VCaP (cell line): ENCODE data around the gene SLC39A2.

Experiments
- H3K27ac ChIP-seq: fragments of 450-650 bp; 2 replicates; pipeline ENCODE4 v1.5.1; 2017
- TF ChIP-seq, protein P1 (sequence below): fragments of 450-650 bp; conservative IDR thresholded peaks from 2 replicates; pipeline ENCODE4 v1.5.1; 2017; ENCODE audit warnings: mild to moderate bottlenecking, moderate library complexity

SLC39A2 gene

DNA sequence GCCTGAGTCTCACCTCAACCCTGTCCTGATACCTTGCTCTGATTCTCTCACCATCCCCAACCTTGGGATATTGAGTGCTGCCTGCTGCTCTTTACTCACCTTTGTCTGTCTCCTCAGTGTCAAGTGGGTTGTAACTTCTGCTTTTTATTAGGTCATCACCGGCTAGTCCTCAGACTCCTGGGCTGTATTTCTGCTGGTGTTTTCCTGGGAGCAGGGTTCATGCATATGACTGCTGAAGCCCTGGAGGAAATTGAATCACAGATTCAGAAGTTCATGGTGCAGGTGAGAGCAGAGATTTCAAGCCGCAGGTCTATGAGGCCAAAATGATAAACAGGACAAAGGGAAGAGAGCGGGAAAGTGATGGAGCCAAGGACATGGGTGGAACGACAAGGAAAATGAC, 498 bp downstream of the SLC39A2 start:
- TF ChIP-seq, protein P1, sequence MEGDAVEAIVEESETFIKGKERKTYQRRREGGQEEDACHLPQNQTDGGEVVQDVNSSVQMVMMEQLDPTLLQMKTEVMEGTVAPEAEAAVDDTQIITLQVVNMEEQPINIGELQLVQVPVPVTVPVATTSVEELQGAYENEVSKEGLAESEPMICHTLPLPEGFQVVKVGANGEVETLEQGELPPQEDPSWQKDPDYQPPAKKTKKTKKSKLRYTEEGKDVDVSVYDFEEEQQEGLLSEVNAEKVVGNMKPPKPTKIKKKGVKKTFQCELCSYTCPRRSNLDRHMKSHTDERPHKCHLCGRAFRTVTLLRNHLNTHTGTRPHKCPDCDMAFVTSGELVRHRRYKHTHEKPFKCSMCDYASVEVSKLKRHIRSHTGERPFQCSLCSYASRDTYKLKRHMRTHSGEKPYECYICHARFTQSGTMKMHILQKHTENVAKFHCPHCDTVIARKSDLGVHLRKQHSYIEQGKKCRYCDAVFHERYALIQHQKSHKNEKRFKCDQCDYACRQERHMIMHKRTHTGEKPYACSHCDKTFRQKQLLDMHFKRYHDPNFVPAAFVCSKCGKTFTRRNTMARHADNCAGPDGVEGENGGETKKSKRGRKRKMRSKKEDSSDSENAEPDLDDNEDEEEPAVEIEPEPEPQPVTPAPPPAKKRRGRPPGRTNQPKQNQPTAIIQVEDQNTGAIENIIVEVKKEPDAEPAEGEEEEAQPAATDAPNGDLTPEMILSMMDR, result no peak
- H3K27ac ChIP-seq, result no peak overlapping the region

DNA sequence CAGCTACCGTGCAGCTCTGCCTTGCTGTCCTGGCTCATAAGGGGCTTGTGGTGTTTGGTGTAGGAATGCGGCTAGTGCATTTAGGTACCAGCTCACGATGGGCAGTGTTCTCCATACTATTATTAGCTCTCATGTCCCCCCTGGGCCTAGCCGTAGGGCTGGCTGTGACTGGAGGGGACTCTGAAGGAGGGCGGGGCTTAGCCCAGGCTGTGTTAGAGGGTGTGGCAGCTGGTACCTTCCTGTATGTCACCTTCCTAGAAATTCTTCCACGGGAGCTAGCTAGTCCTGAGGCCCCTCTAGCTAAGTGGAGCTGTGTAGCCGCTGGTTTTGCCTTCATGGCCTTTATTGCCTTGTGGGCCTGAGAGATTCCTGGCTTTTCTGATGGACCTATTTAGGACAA, 2.1 kb downstream of the SLC39A2 start:
- peak overlapping the region; percentile 93 for H3K27ac ChIP-seq
- TF ChIP-seq, protein P1, result no peak

DNA sequence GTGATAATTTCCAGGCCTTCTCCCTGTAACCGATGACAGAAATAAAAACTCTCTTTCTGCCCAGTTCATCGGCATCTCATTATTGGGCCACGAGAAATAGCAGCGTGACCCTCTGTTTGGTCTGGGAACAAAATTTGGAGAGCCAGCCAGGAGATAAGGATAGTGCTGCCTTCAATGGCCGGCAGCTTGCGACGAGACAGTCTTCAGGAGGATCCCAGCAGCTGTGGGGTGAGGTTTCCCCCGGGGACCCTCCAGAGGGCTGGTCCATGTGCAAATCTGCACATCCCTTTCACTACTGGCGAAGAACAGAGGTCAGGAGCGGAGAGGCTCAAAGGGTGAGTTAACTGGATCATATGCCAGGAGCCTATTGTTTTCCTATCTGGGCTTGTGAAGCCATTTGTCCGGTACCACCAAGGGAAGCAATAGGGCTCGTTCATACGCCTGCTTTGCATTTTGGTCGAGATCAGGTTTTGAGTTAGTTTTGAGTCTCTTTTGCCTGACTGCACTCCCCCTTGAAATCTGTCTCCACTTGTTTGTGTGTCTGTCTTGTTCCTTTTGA, 4.8 kb downstream of the SLC39A2 start:
- TF ChIP-seq, protein P1, result no peak
- H3K27ac ChIP-seq, result peak overlapping the region; percentile 93

DNA sequence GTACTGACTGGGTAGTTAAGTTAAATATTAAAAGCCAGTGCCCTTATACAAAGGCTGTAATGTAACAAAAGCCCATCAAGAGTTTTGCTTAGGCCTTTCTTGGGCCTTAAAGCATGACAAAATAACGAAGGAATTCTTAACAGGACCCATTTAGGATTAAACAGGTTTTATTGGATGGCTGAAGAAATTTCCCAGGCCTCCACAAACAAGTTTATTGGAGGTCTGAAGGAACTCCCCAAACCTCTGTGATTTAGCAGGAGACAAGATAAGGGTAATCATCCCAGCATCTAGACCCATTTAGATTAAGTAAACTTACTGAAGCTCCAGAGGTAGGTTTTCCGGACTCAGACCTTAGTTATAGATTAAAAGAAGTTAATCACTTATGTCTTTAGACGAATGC, 10.6 kb downstream of the SLC39A2 start:
- H3K27ac ChIP-seq, result peak overlapping the region; percentile 75

DNA sequence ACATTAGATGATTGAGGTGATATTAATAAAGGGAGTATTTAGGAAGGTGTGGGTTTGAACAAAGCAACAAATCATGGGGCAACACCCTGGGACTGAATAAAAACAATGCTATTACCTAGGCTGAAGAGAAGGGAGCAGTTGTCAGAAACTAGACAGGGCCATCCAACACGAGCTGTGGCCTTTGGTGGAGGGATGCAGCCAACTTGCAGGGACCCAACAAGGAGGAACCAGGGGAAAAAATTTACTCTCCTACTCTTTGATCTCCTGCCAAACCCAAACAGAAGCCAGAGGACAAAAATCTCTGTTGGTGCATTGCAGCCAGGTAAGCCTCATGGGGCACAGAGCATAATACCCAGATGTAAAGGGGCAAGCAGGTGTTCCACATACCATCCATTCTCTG, 12.0 kb downstream of the SLC39A2 start:
- TF ChIP-seq, protein P1, result no peak
- H3K27ac ChIP-seq, result peak overlapping the region; percentile 75; the same call in 1 of the 2 replicates

DNA sequence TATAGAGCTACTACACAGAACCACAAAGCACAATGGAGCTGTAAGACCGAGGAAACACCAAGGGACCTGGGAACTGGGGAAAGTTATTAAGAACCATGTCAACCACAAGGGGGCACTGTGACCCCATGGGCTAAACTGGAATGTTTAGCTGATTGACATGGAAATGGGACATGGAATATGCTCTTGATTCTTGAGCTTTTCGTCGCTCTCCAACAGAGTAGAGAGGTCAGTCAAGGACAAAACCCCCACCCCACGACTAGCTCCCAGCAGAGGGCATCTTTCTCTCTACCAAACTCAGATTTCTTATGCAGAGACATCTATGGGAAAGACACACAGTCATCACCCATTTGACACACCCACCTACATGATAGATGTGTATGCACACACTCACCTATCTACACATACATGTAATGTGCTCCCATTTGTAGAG, 15.7 kb downstream of the SLC39A2 start:
- TF ChIP-seq, protein P1, result peak; percentile 94

DNA sequence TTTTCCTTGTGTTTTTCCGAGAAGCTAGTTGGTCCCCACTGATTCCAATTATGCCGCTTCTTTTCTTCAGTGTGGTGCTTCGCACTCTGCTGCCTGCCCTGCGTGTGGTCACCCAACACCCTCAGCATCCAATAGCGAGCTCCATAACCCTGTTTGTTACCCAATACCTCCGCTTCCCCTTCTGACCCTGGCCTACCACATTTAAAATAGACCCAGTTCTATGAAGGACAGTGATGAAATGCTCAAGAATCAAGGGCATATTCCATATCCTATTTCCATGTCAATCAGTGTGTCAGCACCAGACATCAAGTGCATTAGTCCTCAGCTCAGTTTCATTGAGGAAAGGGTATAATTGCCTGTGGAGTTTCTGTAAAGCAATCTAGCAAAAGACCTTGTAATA, 16.2 kb downstream of the SLC39A2 start:
- no peak overlapping the region for H3K27ac ChIP-seq
- TF ChIP-seq, protein P1, result no peak

More for the DNA sequence above, 15.7 kb downstream of the SLC39A2 start:
- no peak overlapping the region for H3K27ac ChIP-seq

DNA sequence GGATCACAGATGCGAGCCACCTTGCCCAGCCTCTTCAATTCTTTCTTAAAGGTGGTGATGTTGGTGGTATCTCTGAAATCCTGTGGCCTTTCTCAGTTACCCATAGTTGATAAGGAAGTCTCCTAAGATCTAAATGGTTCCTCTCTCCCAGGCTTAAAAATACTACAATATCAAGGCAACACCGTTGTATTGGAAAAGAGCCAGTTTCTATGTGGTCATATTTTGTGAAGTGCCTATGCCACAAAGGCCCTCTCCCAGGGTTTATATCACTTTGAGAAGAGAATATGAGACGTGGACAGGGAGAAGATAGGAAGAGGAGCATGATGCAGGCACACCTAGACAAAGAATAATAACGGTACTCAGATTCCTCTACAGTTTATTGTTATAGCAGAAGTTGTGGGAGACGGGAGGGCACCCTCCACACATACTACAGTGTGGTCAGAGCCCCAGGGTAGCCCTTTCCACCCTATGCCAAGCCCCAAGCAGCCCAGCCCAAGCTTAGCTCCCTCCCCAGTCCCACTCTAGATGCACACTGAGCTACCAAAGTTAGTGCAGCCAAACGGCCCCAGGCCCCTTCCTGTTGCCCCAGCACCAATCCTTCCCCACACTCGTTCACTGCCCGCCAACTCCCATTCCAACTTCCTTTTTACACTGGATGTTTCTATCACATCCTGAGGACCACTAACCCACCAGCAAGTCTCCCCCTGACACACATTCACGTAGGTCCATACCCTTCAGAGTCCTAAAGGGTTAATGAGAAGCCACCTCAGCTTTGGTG, 17.5 kb downstream of the SLC39A2 start:
- H3K27ac ChIP-seq, result no peak overlapping the region
- TF ChIP-seq, protein P1, result no peak
